GM19452 (cell line): Measurements from ENCODE around the gene LHPP.

Experiments
- ATAC-seq: cut with Tn5 transposase; IDR thresholded peaks from one replicate; pipeline ENCODE4 v1.9.1; 2021; ENCODE audit not compliant: unreplicated experiment

The LHPP gene

GRCh38 chr10:124447751-124448466 lies 13.7 kb upstream of the LHPP start:
- no peak for ATAC-seq

GRCh38 chr10:124448696-124449169 lies 12.9 kb upstream of the LHPP start:
- ATAC-seq = no peak

- no peak for ATAC-seq
Measured at GRCh38 chr10:124449170-124450011, 12.2 kb upstream of the LHPP start.

GRCh38 chr10:124450012-124450782 lies 11.4 kb upstream of the LHPP start, which contains the start of gene NKX1-2:
TSS of gene NKX1-2 (minus strand) at chr10:124450035. CDS start at chr10:124449943, 92 bp downstream.
- ATAC-seq = no peak

GRCh38 chr10:124450783-124451057 lies 10.9 kb upstream of the LHPP start:
- ATAC-seq = no peak

- no peak for ATAC-seq
Measured at GRCh38 chr10:124451276-124451675, 10.3 kb upstream of the LHPP start.

- no peak for ATAC-seq
Measured at GRCh38 chr10:124453960-124454610, 7.5 kb upstream of the LHPP start.

- ATAC-seq = no peak
Measured at GRCh38 chr10:124455441-124455840, 6.2 kb upstream of the LHPP start.

GRCh38 chr10:124458473-124458872 lies 3.1 kb upstream of the LHPP start:
- no peak for ATAC-seq

- ATAC-seq = no peak
Measured at GRCh38 chr10:124458889-124459288, 2.7 kb upstream of the LHPP start.

- no peak for ATAC-seq
Measured at GRCh38 chr10:124459395-124459794, 2.2 kb upstream of the LHPP start.

GRCh38 chr10:124460144-124460543 lies 1.5 kb upstream of the LHPP start:
- no peak for ATAC-seq

GRCh38 chr10:124462348-124462695 lies 699 bp downstream of the LHPP start:
- no peak for ATAC-seq

GRCh38 chr10:124464028-124464965 lies 2.7 kb downstream of the LHPP start:
- ATAC-seq = no peak

- no peak for ATAC-seq
Measured at GRCh38 chr10:124465003-124465776, 3.6 kb downstream of the LHPP start.

- ATAC-seq = no peak
Measured at GRCh38 chr10:124465777-124466488, 4.3 kb downstream of the LHPP start.

GRCh38 chr10:124467165-124467564 lies 5.5 kb downstream of the LHPP start:
- ATAC-seq = no peak

GRCh38 chr10:124468624-124469023 lies 7.0 kb downstream of the LHPP start:
- no peak for ATAC-seq
